ENCODE measurements around the gene SHD. TPM values are rescaled to one million over a fixed set of nuclear protein-coding genes. Genes with fewer than 3 reads are reported as not detected.
"Not testable (repeated sequence)": the region's sequence is repeated elsewhere in the genome, so short reads cannot be mapped to it uniquely, and the experiment has no call there.

SHD gene
- total RNA-seq, 2 experiments from 2014 or later = not detected

- Mint-ChIP-seq H3K9me3 (ENCODE audit: low read depth) (no peaks in the 10 kb centered on the region), H3K27me3 (no peaks in the 10 kb centered on the region), H3K27ac (peak overlapping the region; percentile 94), H3K4me1 (peaks cover 27% of the 10 kb centered on the region), H3K4me3 (peak overlapping the region; percentile 93), H3K36me3 (ENCODE audit: low read depth) (peaks cover 8% of the 10 kb centered on the region)
- ChIA-PET CTCF (interaction anchor here (0.6 to 1.1 kb wide), 7 partner anchors 10 to 76 kb away, joined by 3 to 5 read pairs (median 3); partner anchors contain the start of gene STAP2), POLR2A (interaction anchor here (0.5 to 1.1 kb wide), 2 partner anchors 14 to 130 kb away, joined by 3 to 12 read pairs; partner anchors contain the start of gene MPND)
- intact Hi-C loops (cut with DNase I, micrococcal nuclease) = loop anchor here (1.0 to 5.0 kb wide), 22 partner anchors 10 to 1574 kb away; partner anchors contain the start of genes MPND (in 2 of the 2), ANKRD24 (in 1 of the 2), APBA3 (in 1 of the 2) and CACTIN (in 1 of the 2)
- peak; percentile 85 for ATAC-seq
- DNase-seq = peak; percentile 100
Measured at GRCh38 chr19:4328243-4328990, 49.4 kb downstream of the SHD start.

DNA sequence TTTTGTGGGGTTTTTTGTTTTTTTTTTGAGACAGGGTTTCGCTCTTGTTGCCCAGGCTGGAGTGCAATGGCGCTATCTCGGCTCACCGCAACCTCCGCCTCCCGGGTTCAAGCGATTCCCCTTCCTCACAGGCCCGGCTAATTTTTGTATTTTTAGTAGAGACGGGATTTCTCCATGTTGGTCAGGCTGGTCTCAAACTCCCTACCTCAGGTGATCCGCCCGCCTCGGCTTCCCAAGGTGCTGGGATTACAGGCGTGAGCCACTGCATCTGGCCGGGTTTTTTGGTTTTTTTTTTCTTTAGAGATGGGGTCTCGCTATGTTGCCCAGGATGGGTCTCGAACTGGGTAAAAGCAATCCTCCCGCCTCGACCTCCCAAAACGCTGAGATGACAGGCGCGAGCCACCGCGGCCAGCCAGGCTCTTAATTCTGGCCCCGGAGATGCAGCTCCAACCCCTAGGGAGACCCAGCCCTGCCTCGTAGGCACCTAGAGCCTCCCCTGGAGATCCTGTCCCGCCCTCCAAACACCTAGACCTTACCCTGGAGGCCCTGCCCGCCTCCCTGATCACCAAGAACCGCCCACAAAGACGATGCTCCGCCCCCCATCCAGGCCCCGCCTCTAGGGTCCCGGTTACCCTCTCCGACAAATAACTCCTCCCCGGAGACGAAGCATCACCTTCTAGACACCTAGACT is 50.1 kb downstream of the SHD start:
- H3K4me3 Mint-ChIP-seq = peak overlapping the region; percentile 93
- ATAC-seq; POLR2A ChIA-PET; CTCF ChIA-PET; H3K27me3 Mint-ChIP-seq; H3K9me3 Mint-ChIP-seq (ENCODE audit: low read depth): not testable (repeated sequence)
- intact Hi-C loops (cut with DNase I, micrococcal nuclease) = loop anchor here (1.0 to 5.0 kb wide), 22 partner anchors 9 to 1573 kb away; partner anchors contain the start of genes MPND (in 2 of the 2), ANKRD24 (in 1 of the 2), APBA3 (in 1 of the 2) and CACTIN (in 1 of the 2)
- H3K4me1 Mint-ChIP-seq = peaks cover 27% of the 10 kb centered on the region
- peaks cover 11% of the 10 kb centered on the region for H3K36me3 Mint-ChIP-seq (ENCODE audit: low read depth)
- peak overlapping the region; percentile 94 for H3K27ac Mint-ChIP-seq
- peak; percentile 75 for DNase-seq

DNA sequence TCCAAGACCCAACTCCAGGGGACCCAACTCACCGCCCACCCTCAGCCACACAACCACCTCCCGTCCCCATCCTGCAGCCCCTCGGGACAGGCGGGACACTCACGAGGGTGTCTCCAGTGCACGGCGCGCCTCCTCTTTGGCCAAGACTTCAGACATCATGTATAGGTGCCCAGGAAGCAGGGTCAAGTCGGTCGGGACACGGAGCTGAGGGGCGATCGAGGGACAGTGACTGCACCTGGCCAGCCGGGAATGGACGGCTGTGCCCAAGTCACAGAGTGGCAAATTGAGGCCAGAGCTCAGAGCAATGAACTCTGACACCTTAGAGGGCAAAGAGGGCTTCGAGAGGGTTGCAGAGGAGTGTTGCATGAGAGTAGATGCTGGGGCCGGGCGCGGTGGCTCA is 50.8 kb downstream of the SHD start:
- Mint-ChIP-seq H3K27me3 (no peaks in the 10 kb centered on the region), H3K9me3 (ENCODE audit: low read depth) (peaks cover 5% of the 10 kb centered on the region), H3K36me3 (ENCODE audit: low read depth) (peaks cover 18% of the 10 kb centered on the region), H3K4me3 (peak overlapping the region; percentile 93), H3K27ac (peak overlapping the region; percentile 58), H3K4me1 (peaks cover 27% of the 10 kb centered on the region)
- POLR2A ChIA-PET = no interaction called here
- CTCF ChIA-PET = interaction anchor here (0.6 to 1.1 kb wide), 3 partner anchors 10 to 209 kb away, joined by 3 to 5 read pairs (median 3); no protein-coding TSS in a partner anchor
- no peak for DNase-seq
- intact Hi-C loops (cut with DNase I, micrococcal nuclease) = loop anchor here in 1 of 2 experiments (5.0 kb wide), 7 partner anchors 148 to 1572 kb away; partner anchors contain the start of genes ANKRD24, APBA3, CACTIN and EEF2
- no peak for ATAC-seq

DNA sequence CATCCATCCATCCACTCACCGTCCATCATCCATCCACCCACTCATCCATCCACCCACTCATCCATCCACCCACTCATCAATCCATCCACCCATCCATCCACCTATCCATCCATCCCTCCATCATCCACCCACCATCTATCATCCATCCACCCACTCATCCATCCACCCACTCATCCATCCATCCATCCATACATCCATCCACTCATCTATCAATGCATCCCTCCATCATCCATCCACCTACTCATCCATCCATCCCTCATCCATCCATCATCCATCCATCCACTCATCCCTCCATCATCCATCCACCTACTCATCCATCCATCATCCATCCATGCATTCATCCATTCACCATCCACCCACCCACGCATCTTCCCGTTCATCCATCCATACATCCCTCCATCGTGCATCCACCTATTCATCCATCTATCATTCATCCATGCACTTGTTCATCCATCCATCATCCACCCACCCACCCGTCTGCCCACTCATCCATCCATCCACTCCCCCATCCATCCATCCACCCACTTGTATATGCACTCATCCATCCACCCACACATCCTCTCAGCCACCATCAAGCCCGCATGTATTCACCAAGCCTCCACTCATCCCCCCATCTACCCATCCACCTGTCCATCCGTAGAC is 56.0 kb downstream of the SHD start:
- CTCF ChIA-PET = no interaction called here
- POLR2A ChIA-PET = no interaction called here
- peaks cover 21% of the 10 kb centered on the region for H3K36me3 Mint-ChIP-seq (ENCODE audit: low read depth)
- H3K4me1 Mint-ChIP-seq = peaks cover 16% of the 10 kb centered on the region
- no peak for ATAC-seq
- intact Hi-C loops (cut with DNase I, micrococcal nuclease) = no loop called here
- H3K9me3 Mint-ChIP-seq (ENCODE audit: low read depth) = peaks cover 9% of the 10 kb centered on the region
- H3K4me3 Mint-ChIP-seq = no peak overlapping the region
- H3K27me3 Mint-ChIP-seq = no peaks in the 10 kb centered on the region
- no peak overlapping the region for H3K27ac Mint-ChIP-seq
- no peak for DNase-seq

GRCh38 chr19:4337906-4338440 is 58.9 kb downstream of the SHD start:
- Mint-ChIP-seq H3K36me3 (ENCODE audit: low read depth) (peaks cover 19% of the 10 kb centered on the region), H3K4me1 (peaks cover 16% of the 10 kb centered on the region), H3K4me3 (peak overlapping the region; percentile 81), H3K9me3 (ENCODE audit: low read depth) (peaks cover 9% of the 10 kb centered on the region), H3K27me3 (no peaks in the 10 kb centered on the region), H3K27ac (peak overlapping the region; percentile 94)
- no peak for ATAC-seq
- no peak for DNase-seq
- ChIA-PET POLR2A (interaction anchor here (0.6 to 1.0 kb wide), 3 partner anchors 7 to 133 kb away, joined by 3 to 6 read pairs (median 3); no protein-coding TSS in a partner anchor), CTCF (interaction anchor here (1.0 to 1.6 kb wide), 4 partner anchors 10 to 71 kb away, joined by 3 to 5 read pairs (median 4); partner anchors contain the start of gene CHAF1A)
- intact Hi-C loops (cut with DNase I, micrococcal nuclease) = loop anchor here in 1 of 2 experiments (1.0 kb wide), 1 partner anchor 10 kb away; no protein-coding TSS in a partner anchor

DNA sequence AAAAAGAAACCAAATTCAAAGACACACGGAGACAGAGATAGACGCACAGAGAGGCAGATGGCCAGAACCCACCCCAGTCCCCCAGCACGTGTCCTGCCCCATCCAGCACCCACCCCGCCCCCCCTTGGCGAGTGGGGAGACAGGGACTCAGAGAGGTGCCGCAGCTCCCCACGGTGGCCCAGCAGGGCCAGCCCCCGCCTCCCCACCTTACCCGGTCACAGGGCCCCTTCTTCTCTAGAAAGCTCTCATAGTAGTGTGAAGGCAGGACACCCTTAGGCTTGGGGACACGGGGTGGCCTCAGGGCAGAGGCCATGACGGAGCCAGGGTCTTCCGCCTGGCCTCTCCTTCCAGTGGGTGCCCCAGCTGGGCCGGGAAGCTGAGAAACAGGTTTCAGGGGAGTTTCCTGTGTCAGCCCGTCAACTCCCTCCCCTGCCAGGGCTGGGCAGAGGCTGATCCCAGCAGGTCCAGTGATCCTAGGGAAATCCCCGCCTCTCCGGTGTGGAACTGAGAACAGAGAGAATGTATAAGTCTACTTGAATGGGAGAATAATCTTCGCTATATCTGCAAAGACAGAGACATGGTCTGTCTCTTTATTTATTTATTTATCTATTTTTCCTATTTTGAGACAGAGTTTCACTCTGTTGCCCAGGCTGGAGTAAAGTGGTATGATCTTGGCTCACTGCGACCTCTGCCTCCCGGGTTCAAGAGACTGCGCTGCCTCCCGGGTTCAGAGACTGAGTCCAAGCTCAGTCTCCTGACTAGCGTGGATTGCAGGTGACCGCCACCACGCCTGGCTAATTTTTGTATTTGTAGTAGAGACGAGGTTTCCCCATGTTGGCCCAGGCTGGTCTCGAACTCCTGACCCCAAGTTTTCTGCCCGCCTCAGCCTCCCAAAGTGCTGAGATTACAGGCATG is 59.6 kb downstream of the SHD start, which contains the start of gene STAP2:
STAP2 (minus strand) TSS at position 387 of the 915 bp plus-strand sequence; CDS start at position 313, 74 bp downstream.
- POLR2A ChIA-PET = interaction anchor here (0.6 to 1.0 kb wide), 3 partner anchors 8 to 132 kb away, joined by 3 to 6 read pairs (median 3); no protein-coding TSS in a partner anchor
- H3K27me3 Mint-ChIP-seq = no peaks in the 10 kb centered on the region
- peak; percentile 64 for DNase-seq
- peaks cover 16% of the 10 kb centered on the region for H3K4me1 Mint-ChIP-seq
- H3K36me3 Mint-ChIP-seq (ENCODE audit: low read depth) = peaks cover 19% of the 10 kb centered on the region
- H3K4me3 Mint-ChIP-seq = peak within 1 kb of the TSS; percentile 81
- peak within 1 kb of the TSS; percentile 94 for H3K27ac Mint-ChIP-seq
- CTCF ChIA-PET = interaction anchor here (1.4 to 1.5 kb wide), 2 partner anchors 11 to 64 kb away, joined by 3 to 4 read pairs; partner anchors contain the start of gene CHAF1A
- intact Hi-C loops (cut with DNase I, micrococcal nuclease) = loop anchor here in 1 of 2 experiments (1.0 kb wide), 1 partner anchor 10 kb away; no protein-coding TSS in a partner anchor
- no peak for ATAC-seq
- peaks cover 9% of the 10 kb centered on the region for H3K9me3 Mint-ChIP-seq (ENCODE audit: low read depth)

Other genes with a start within 250 kb of the SHD start
- 10 to 100 TPM; 24.0 to 26.4 TPM for gene ZBTB7A, start 212.4 kb upstream of the SHD start, total RNA-seq
- 100 to 1,000 TPM; 108 to 133 TPM for gene MAP2K2, start 155.1 kb upstream of the SHD start, total RNA-seq
- not detected for gene CREB3L3, start 125.6 kb upstream of the SHD start, total RNA-seq
- 10 to 100 TPM; 26.2 to 29.4 TPM for gene SIRT6, start 96.7 kb upstream of the SHD start, total RNA-seq
- gene ANKRD24, start 96.6 kb upstream of the SHD start, total RNA-seq = 1 to 10 TPM; 1.1 to 1.3 TPM
- 10 to 100 TPM; 14.5 to 16.8 TPM for gene EBI3, start 49.7 kb upstream of the SHD start, total RNA-seq
- gene YJU2, start 32.2 kb upstream of the SHD start, total RNA-seq = 10 to 100 TPM; 29.8 to 34.8 TPM
- 10 to 100 TPM; 15.8 to 16.1 TPM for gene TMIGD2, start 23.1 kb downstream of the SHD start, total RNA-seq
- 10 to 100 TPM; 23.1 to 25.3 TPM for gene FSD1, start 25.3 kb downstream of the SHD start, total RNA-seq
- 10 to 100 TPM; 11.0 to 11.5 TPM for gene STAP2, start 59.6 kb downstream of the SHD start, total RNA-seq
- 10 to 100 TPM; 12.6 to 18.0 TPM for gene MPND, start 64.3 kb downstream of the SHD start, total RNA-seq
- gene SH3GL1, start 121.3 kb downstream of the SHD start, total RNA-seq = 10 to 100 TPM; 42.0 to 46.8 TPM
- 10 to 100 TPM; 77.0 to 78.9 TPM for gene CHAF1A, start 123.4 kb downstream of the SHD start, total RNA-seq
- gene UBXN6, start 178.5 kb downstream of the SHD start, total RNA-seq = 10 to 100 TPM; 32.9 to 38.4 TPM
- gene HDGFL2, start 193.0 kb downstream of the SHD start, total RNA-seq = 10 to 100 TPM; 50.5 to 68.1 TPM
- gene PLIN4, start 239.2 kb downstream of the SHD start, total RNA-seq = not detected

Measured in activated CD4-positive, alpha-beta T cell treated with anti-CD3 and anti-CD28 coated beads for 36 hours (primary cell).